GM23248 (cell line): Measurements from ENCODE around the gene RHOC. TPM values are rescaled to one million over a fixed set of nuclear protein-coding genes. Genes with fewer than 3 reads are reported as not detected.

ENCODE experiments used
- DNase-seq: peaks from one replicate; pipeline ENCODE4 v3.0.0-alpha.2; 2015
- H2AFZ ChIP-seq: fragments of 200-600 bp; sonication (generic); 2 replicates; pipeline ENCODE4 v1.6.1; 2016; ENCODE audit warnings: antibody characterized with exemption
- H3F3A ChIP-seq: fragments of 200-600 bp; sonication (generic); 2 replicates; pipeline ENCODE4 v1.6.1; 2016; ENCODE audit warnings: mild to moderate bottlenecking, antibody characterized with exemption, mixed run types; ENCODE audit not compliant: insufficient read depth
- H3K27ac ChIP-seq: fragments of 200-600 bp; sonication (generic); 2 replicates; pipeline ENCODE4 v1.5.1; 2016; ENCODE audit warnings: mild to moderate bottlenecking
- H3K27me3 ChIP-seq: fragments of 200-600 bp; sonication (generic); replicated peaks from 2 replicates; pipeline ENCODE4 v1.6.1; 2016; ENCODE audit warnings: mild to moderate bottlenecking; ENCODE audit not compliant: insufficient read depth
- H3K36me3 ChIP-seq: fragments of 200-600 bp; sonication (generic); 2 replicates; pipeline ENCODE4 v1.6.1; 2016; ENCODE audit warnings: low read depth, mild to moderate bottlenecking
- H3K4me1 ChIP-seq: fragments of 200-600 bp; sonication (generic); 2 replicates; pipeline ENCODE4 v1.6.1; 2016; ENCODE audit warnings: mild to moderate bottlenecking; ENCODE audit not compliant: insufficient read depth
- H3K4me2 ChIP-seq: fragments of 200-600 bp; sonication (generic); one replicate; pipeline ENCODE4 v1.6.1; 2016; ENCODE audit warnings: mild to moderate bottlenecking; ENCODE audit not compliant: unreplicated experiment
- H3K4me3 ChIP-seq: fragments of 200-600 bp; sonication (generic); 2 replicates; pipeline ENCODE4 v1.5.1; 2016; ENCODE audit warnings: mild to moderate bottlenecking
- H3K79me2 ChIP-seq: fragments of 200-600 bp; sonication (generic); 2 replicates; pipeline ENCODE4 v1.6.1; 2016; ENCODE audit warnings: mild to moderate bottlenecking; ENCODE audit not compliant: insufficient read depth
- H3K9ac ChIP-seq: fragments of 200-600 bp; sonication (generic); 2 replicates; pipeline ENCODE4 v1.6.1; 2016; ENCODE audit warnings: mild to moderate bottlenecking
- H3K9me2 ChIP-seq: fragments of 200-600 bp; sonication (generic); 2 replicates; pipeline ENCODE4 v1.6.1; 2016; ENCODE audit warnings: mixed run types, mild to moderate bottlenecking, moderate library complexity; ENCODE audit not compliant: insufficient read depth
- H3K9me3 ChIP-seq: fragments of 200-600 bp; sonication (generic); one replicate; pipeline ENCODE4 v1.6.1; 2017; ENCODE audit warnings: low read depth
- H4K20me1 ChIP-seq: fragments of 200-600 bp; sonication (generic); 2 replicates; pipeline ENCODE4 v1.6.0; 2016; ENCODE audit not compliant: insufficient read depth
- EZH2 ChIP-seq: fragments of 200-600 bp; sonication (generic); IDR thresholded peaks from 2 replicates; pipeline ENCODE4 v1.6.1; 2018; ENCODE audit warnings: antibody characterized with exemption, mild to moderate bottlenecking; ENCODE audit not compliant: insufficient read depth, poor library complexity, severe bottlenecking
- EZH2phosphoT487 ChIP-seq: fragments of 200-600 bp; sonication (generic); IDR thresholded peaks from 2 replicates; pipeline ENCODE4 v1.6.1; 2018; ENCODE audit warnings: antibody characterized with exemption, moderate library complexity, mild to moderate bottlenecking, low read depth; ENCODE audit not compliant: insufficient read depth
- WGBS, 2 experiments: methylation state at CpG; one replicate each; pipeline ENCODE4 v1.1.6; 2015 to 2017; ENCODE audit warnings: low lambda C conversion rate in 2 of 2, low coverage in 1 of 2; ENCODE audit errors: missing lambda C conversion rate in 2 of 2; 5-methylcytosine and 5-hydroxymethylcytosine counted together
- in situ Hi-C: fragments of 300-500 bp; cut with MboI; formaldehyde crosslinking; loops from 2 replicates; pipeline ENCODE4 v1.15.0; 2020
- polyA plus RNA-seq: library from polyadenylated mRNA; unstranded; fragments of >200 nt; fragmentation: Nextera tagmentation; extraction: Ambion mirVana; gene quantifications from 2 replicates; pipeline ENCODE4 v1.2.1, GENCODE V29; 2016
- total RNA-seq: library from RNA; depleted of rRNA; stranded (reverse); fragments of >200 nt; shearing (Covaris generic); gene quantifications from 2 replicates; pipeline ENCODE4 v1.2.3, GENCODE V29; 2014

RHOC gene
- total and polyA plus RNA-seq, 2 experiments from 2014 or later = 625 to 711 TPM

DNA sequence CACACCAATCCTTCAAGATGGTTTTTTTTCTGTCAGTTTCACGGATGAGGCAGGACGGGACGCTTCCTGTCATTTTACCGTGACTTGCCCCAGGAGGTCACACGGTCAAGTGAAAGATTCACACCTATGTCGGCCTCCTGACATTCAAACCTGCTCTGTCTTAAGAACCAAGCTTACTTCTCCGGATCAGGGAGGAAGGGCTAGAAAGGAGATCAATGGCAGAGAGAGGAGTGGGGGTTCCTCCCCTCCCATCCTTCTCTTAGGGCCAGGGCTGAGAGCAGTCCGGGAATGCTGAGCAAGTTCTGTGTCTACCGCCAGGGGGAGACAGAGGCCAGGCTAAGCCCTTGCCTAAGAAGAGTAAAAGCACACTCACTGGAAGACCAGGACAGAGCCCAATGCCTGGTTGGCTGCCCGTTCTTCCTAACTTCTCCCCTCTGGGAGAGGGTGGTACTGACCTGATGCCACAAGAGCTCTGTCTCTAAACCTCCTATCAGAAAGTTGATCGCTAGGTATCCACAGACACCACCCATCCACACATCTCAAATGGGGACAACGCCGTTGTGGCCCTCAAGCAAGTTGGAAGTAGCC lies 9.3 kb upstream of the RHOC start:
- H3K9me2 ChIP-seq = no peaks in the 10 kb centered on the region
- H3K4me1 ChIP-seq = peaks cover 3% of the 10 kb centered on the region
- TF ChIP-seq EZH2phosphoT487 (no peak), EZH2 (no peak)
- no peaks in the 10 kb centered on the region for H3K36me3 ChIP-seq
- 15 to 16% methylated on average over 13 of the region's 13 CpGs for WGBS, 2 experiments
- H3K9ac ChIP-seq = peak overlapping the region; percentile 46
- DNase-seq = peak; percentile 87
- peak overlapping the region; percentile 91 for H2AFZ ChIP-seq
- in situ Hi-C loops = no loop called here
- H3K27me3 ChIP-seq = no peaks in the 10 kb centered on the region
- no peaks in the 10 kb centered on the region for H3K79me2 ChIP-seq
- peak overlapping the region; percentile 69 for H3K4me2 ChIP-seq
- peaks cover 5% of the 10 kb centered on the region for H3F3A ChIP-seq
- peak overlapping the region; percentile 70 for H3K4me3 ChIP-seq
- H4K20me1 ChIP-seq = no peaks in the 10 kb centered on the region
- peak overlapping the region; percentile 15; the same call in 1 of the 2 replicates for H3K27ac ChIP-seq
- H3K9me3 ChIP-seq = no peaks in the 10 kb centered on the region

DNA sequence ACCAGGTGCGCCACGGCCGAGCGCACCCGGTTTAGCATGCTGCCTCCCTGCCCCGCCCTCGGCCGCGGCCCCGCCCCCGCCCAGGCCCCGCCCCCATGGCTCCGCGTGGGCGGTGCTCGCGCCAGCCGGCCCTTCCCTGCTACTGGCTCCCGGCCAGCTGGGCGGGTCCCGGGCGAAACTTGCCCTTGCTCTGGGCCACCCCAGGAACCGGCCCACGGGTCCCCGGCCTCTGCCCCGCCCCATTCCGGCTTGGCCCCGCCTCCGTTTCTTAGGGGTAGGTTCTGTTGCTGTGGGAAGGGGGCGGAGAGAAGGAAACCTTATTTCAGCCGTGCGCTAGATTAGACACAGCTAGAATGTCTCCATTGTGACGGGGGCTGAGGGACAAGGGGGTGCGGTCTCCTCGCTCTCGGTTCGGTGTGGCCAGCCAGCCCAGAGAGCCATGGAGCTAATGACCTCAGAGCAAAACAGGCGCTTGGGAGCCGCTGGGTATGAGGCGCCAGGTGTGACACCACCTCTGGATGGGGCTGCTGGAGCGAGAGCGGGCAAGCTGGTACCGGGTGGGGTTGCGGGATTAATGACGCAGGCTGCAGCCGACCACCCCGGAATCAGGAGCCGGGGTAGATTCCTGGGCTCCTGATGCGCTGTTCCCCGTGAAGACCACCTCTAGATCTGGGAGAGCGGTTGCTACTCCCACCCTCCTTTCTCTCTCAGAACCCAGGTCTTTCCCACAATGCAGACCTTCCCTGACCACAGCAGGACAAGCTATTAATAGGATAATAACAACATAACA lies 8.5 kb upstream of the RHOC start, which contains the start of gene PPM1J:
TSS of gene PPM1J (minus strand) at position 69 of the 790 bp plus-strand sequence. CDS start at position 38, 31 bp downstream.
- 1 to 2% methylated on average over 27 to 34 of the region's 51 CpGs for WGBS, 2 experiments
- Histone ChIP-seq H3K4me1 (peaks cover 3% of the 10 kb centered on the region), H3K9me3 (no peaks in the 10 kb centered on the region), H3K36me3 (no peaks in the 10 kb centered on the region), H3K4me3 (peak within 1 kb of the TSS; percentile 70), H3K27ac (peak within 1 kb of the TSS; percentile 15; the same call in 1 of the 2 replicates), H3K79me2 (no peaks in the 10 kb centered on the region), H3K27me3 (no peaks in the 10 kb centered on the region), H3K9me2 (no peaks in the 10 kb centered on the region), H4K20me1 (no peaks in the 10 kb centered on the region), H3K9ac (peak within 1 kb of the TSS; percentile 46), H3K4me2 (peak within 1 kb of the TSS; percentile 69), H3F3A (peaks cover 5% of the 10 kb centered on the region), H2AFZ (peak within 1 kb of the TSS; percentile 91)
- peak; percentile 91 for DNase-seq
- in situ Hi-C loops = no loop called here
- TF ChIP-seq EZH2phosphoT487 (no peak), EZH2 (no peak)

DNA sequence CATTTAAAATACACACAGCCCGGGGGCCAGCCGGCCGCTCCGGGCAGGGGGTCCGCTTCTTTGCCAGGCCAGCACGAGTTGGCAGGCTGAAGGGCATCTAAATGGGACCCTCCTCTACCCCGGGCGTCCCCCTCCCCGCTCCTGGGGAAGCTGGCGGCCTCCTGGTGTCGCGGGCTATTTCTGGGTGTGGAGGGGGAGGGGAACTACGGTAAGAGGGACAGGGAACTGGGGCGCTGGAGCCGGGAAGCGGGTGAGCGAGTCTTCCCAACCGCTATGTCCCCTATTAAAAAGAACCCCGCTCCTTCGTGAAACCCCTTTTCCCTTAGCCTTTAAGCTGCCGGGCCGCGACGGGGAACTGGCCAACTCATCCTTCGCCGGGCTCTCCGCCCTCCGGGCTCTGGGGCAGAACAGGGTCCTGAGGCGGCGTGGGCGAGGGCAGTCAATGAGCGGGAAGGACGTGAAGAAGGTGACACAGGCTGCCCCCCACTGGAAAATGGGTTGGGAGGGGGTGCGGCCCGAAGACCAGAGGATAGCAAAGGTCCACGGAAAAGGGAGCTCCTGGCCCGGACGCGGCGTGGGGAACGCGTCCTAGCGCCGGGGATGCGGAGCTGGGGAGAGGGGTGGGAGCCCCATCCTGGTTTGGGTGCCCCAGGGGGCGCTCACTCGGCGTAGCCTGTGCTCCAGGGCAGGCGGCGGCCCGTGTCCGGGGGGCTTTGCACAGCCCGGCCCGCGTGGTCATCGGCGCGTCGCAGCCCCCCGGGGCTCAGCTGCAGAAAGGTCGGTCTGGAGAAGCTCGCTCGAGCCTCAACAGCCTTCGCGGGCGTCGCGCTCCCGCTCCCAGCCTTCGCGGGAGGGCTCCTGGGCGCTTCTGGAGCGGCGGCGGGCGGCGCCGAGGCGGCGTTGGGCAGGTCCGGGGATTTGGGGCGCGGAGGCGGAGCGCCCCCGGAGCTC lies 7.7 kb upstream of the RHOC start:
- TF ChIP-seq EZH2 (no peak), EZH2phosphoT487 (no peak)
- DNase-seq = peak; percentile 60
- no peaks in the 10 kb centered on the region for H3K27me3 ChIP-seq
- peaks cover 3% of the 10 kb centered on the region for H3K4me1 ChIP-seq
- H4K20me1 ChIP-seq = no peaks in the 10 kb centered on the region
- in situ Hi-C loops = no loop called here
- no peaks in the 10 kb centered on the region for H3K79me2 ChIP-seq
- H3K9ac ChIP-seq = peak overlapping the region; percentile 9; the same call in 1 of the 2 replicates
- H3K36me3 ChIP-seq = no peaks in the 10 kb centered on the region
- H3K9me2 ChIP-seq = no peaks in the 10 kb centered on the region
- H3F3A ChIP-seq = peaks cover 5% of the 10 kb centered on the region
- peak overlapping the region; percentile 69 for H3K4me2 ChIP-seq
- H3K9me3 ChIP-seq = no peaks in the 10 kb centered on the region
- H3K4me3 ChIP-seq = peak overlapping the region; percentile 70
- peak overlapping the region; percentile 74 for H2AFZ ChIP-seq
- no peak overlapping the region for H3K27ac ChIP-seq
- WGBS, 2 experiments = 1 to 2% methylated on average over 59 to 75 of the region's 86 CpGs
